AG09309 (cell line): Measurements from ENCODE around the gene ELOVL5.

Source experiments
- DNase-seq: peaks from one replicate; pipeline ENCODE4 v3.0.0-alpha.2; 2010; ENCODE audit warnings: low read depth
- H3K4me3 ChIP-seq: 2 replicates; pipeline ENCODE4 v1.5.1; 2011; ENCODE audit warnings: mild to moderate bottlenecking, low read depth, low read length, moderate library complexity; ENCODE audit not compliant: control insufficient read depth
- CTCF ChIP-seq: IDR thresholded peaks from 2 replicates; pipeline ENCODE4 v1.5.1; 2011; ENCODE audit warnings: mild to moderate bottlenecking, low read depth, low read length, inconsistent platforms; ENCODE audit not compliant: insufficient read depth, control insufficient read depth; ENCODE audit errors: missing control alignments

The ELOVL5 gene

GRCh38 chr6:53264915-53265607 is 83.7 kb downstream of the ELOVL5 start:
- no peak for TF ChIP-seq CTCF
- no peak overlapping the region for H3K4me3 ChIP-seq
- DNase-seq, result no peak

GRCh38 chr6:53264337-53264736 is 84.4 kb downstream of the ELOVL5 start:
- DNase-seq, result no peak
- no peak for TF ChIP-seq CTCF
- no peak overlapping the region for H3K4me3 ChIP-seq

GRCh38 chr6:53263917-53264316 is 84.8 kb downstream of the ELOVL5 start:
- DNase-seq, result peak; percentile 16
- no peak for TF ChIP-seq CTCF
- H3K4me3 ChIP-seq, result no peak overlapping the region

GRCh38 chr6:53259860-53260580 is 88.7 kb downstream of the ELOVL5 start:
- no peak overlapping the region for H3K4me3 ChIP-seq
- DNase-seq, result no peak
- no peak for TF ChIP-seq CTCF

GRCh38 chr6:53258774-53259155 is 90.0 kb downstream of the ELOVL5 start:
- TF ChIP-seq CTCF, result no peak

GRCh38 chr6:53258076-53258773 is 90.5 kb downstream of the ELOVL5 start:
- no peak overlapping the region for H3K4me3 ChIP-seq
- DNase-seq, result no peak
- TF ChIP-seq CTCF, result no peak

More at GRCh38 chr6:53258774-53259155, 90.0 kb downstream of the ELOVL5 start:
- DNase-seq, result no peak
- H3K4me3 ChIP-seq, result no peak overlapping the region
